HG02678 (cell line): ENCODE results near the gene SERPING1.

Source experiments
- ATAC-seq: cut with Tn5 transposase; IDR thresholded peaks from one replicate; pipeline ENCODE4 v1.9.1; 2021; ENCODE audit warnings: mild to moderate bottlenecking, moderate library complexity; ENCODE audit not compliant: unreplicated experiment

Gene SERPING1

GRCh38 chr11:57635246-57635645 lies 37.8 kb downstream of the SERPING1 start:
- no peak for ATAC-seq

GRCh38 chr11:57637626-57638004 lies 40.1 kb downstream of the SERPING1 start:
- no peak for ATAC-seq

GRCh38 chr11:57638005-57638781 lies 40.7 kb downstream of the SERPING1 start:
- ATAC-seq, result peak; percentile 46

DNA sequence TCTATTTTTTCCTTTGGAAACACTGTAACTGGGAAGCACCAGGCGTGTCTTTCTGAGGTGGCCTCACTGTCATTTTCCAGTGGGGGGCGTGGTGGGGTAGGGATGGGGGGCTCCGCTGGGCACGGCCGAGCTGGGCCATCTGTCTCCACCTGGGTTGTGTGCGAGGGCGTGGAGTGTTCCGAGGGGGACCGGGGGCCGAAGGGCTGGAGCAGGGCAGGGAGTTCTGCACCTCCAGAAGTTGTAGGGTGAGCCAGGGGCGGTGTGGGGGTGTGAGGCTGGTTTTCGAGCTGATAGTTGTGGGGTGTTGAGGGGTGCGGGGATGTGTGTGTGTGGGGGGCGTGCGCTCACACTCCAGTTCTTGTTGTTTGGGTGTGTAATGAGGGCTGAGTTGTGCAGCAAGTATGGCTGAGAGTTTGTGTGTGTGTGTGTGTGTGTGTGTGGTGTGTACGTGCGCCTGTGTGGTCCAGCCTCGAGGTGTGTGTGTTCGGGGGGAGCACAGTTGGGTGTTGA lies 41.4 kb downstream of the SERPING1 start:
- ATAC-seq, result no peak

- no peak for ATAC-seq
Observed at GRCh38 chr11:57639321-57640067, 42.0 kb downstream of the SERPING1 start.

DNA sequence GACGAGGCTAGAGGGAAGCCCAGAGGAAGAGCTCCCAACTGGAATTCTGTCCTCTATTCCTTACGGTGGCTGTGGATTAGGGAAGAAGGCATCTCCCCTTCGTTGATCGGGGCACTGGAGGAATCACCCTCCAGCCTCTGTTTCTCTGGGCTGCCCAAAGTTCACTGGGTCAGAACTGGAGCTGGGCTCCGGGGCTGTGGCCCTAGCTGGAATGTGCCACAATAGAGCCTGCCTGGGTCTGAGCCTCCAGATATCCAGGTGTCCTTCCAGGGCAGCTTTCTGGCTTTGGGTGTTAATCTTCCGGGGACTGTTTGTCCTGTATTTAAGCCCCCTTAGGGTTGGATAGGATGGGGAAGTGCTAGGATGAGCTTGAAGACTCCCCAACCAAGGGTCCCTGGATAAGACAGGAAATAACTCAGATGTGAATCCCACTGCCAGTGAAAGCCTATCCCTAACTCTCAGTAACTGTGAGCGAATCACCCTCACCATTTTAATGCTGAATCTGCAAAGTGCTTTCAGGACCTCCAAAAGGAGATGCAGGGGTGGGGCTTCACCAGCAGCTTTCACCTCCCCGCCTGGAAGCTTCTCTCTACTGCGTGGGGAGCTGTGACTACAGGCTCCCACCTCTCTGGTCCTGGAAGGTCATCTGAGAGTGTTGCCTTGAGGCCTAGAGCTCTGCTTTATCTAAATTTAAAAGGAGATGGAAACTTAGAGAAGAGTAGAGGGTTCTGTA lies 42.7 kb downstream of the SERPING1 start:
- no peak for ATAC-seq

DNA sequence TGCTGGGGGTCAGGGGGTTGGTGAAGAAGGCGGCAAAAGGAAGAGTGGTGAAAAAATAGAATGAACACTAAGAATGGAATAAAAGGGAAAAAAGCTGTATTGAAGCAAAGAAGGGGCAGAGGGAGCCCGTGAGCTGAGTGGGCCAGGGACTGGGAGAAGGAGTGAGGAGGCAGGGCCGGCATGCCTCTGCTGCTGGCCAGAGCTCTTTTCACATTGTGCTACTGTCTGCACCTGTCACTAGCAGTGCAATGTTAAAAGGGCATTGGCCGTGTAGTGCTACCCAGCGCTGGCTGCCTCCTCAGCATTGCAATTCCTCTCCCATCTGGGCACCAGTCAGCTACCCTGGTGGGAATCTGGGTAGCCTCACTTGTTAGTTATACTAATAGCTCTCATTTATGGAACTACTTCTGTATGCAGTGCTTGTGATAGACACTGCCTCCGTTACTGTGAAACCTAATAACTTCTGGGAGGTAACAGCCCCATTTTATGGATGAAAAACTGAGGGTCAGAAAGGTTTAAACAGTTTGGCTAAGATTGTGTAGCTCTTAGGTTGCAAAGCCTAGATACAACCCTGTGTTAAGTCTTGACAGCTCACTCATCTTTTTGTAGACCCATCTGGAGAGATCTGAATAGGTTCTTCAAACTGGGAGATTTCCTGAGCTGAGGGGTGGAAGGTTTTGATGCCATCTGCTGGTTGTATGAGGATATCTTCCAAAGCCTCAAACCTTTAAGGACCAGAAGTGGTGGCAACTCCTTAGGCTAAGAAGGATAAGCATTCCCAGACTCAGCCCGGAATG lies 43.7 kb downstream of the SERPING1 start:
- ATAC-seq, result no peak

- no peak for ATAC-seq
Observed at GRCh38 chr11:57643802-57644201, 46.3 kb downstream of the SERPING1 start.

GRCh38 chr11:57644748-57645688 lies 47.5 kb downstream of the SERPING1 start:
- ATAC-seq, result peak; percentile 44

DNA sequence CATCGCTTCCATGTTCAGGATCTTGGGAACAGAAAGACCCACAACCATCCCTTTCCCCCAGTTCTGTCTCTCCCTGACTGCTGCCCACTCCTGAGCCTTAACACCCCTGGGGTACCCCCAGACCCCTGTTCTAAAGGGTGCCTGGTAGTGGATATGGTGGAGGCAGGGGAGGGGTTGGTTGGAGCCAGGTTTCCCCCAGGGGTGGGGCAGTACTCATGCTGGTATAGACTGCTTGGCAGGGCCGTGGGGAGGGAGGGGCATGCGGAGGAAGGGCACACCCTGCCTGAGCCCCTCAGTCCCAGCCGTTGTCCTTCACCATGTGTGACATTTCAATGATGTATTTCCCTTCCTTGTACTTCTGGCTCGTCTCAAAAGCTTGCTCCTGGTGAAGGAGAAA lies 48.2 kb downstream of the SERPING1 start:
- no peak for ATAC-seq

- peak; percentile 48 for ATAC-seq
Observed at GRCh38 chr11:57646194-57646798, 48.8 kb downstream of the SERPING1 start.

- no peak for ATAC-seq
Observed at GRCh38 chr11:57646799-57647303, 49.4 kb downstream of the SERPING1 start.

DNA sequence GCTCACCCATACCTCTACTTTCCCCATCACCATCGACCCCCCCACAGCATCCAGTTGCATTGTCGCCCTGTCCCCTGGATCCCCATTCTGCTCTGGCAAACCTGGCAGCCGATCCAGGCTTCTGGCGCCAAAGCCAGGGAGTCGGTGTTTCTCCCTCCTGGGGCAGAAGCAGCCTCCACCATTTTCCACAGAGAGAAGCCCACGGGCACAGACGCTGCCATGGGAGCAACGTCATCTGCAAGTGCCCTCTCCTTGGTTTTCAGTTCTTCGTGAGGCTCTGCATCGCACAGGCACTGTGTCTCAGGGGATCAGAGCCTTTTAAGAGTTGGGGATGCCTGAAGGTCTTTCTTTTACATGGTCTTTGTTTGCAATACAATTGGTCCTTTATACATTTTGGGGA lies 49.9 kb downstream of the SERPING1 start:
- no peak for ATAC-seq

GRCh38 chr11:57647960-57648800 lies 50.7 kb downstream of the SERPING1 start:
- no peak for ATAC-seq

DNA sequence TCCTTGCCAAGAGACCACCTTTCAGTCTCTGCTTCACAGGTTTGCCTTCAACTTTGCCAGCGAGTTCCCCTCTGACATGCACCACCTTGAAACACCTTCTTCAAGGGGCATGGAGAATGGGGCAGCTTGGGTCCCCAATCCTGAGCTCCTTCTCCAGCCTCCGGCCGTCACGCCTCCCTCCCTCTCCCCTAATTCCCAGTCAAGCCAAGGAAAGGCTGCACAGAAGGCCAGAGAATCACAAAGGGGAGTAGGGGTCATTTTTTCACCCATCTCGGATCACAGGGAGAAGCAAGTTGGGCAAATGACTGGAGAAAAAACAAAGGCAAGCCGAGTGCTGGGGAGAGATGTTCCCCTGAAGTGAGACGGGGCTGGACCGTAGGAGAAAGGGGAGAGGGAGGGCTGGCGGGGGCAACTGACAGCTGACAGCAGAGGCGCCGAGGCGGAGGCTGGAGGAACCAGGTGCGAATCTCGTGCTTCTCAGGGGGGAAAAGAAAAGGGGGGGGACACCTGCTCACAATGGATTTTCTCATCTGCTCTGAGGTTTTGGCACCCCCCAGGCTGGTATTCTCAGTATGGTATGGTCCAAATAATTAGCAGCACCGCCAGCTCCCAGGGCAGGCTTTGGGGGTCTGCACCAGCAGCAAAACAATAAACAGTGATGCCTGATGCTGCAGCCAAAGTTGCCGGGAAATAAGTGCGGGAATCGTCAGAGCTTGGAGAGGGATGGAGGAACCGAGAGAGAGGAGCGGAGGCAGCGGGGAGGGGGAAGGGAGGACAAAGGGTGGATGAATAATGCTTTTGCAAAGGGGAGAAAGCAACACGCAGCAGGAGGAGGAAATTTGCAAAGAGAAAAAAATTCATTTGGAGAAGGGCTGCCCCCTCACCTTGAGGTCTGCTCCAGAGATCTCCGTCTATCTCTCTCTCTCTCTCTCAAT lies 51.6 kb downstream of the SERPING1 start:
- no peak for ATAC-seq

GRCh38 chr11:57649826-57650738 lies 52.6 kb downstream of the SERPING1 start, which contains the start of gene YPEL4:
Gene YPEL4, minus strand, starts transcription at chr11:57649912. Its CDS starts 2,805 bp downstream, at chr11:57647107.
- ATAC-seq, result no peak
